Activated CD8-positive, alpha-beta T cell treated with anti-CD3 and anti-CD28 coated beads for 36 hours (primary cell): ENCODE results near the gene FLOT2. TPM values are rescaled to one million over a fixed set of nuclear protein-coding genes. Genes with fewer than 3 reads are reported as not detected.

Experiments used
- ATAC-seq: fragments of 200-7000 bp; cut with Tn5 transposase; one replicate; pipeline ENCODE4 v1.10.0; 2021; ENCODE audit warnings: mild to moderate bottlenecking, moderate library complexity
- CTCF ChIA-PET: fragments of 350-600 bp; sonication (Branson Sonifier 250); formaldehyde crosslinking; loops from one replicate; lab custom pipeline; 2021; ENCODE audit warnings: antibody characterized with exemption; lab: Charles Lee
- POLR2A ChIA-PET: fragments of 350-600 bp; sonication (Branson Sonifier 250); formaldehyde crosslinking; loops from one replicate; lab custom pipeline; 2021; ENCODE audit warnings: antibody characterized with exemption; lab: Charles Lee
- DNase-seq: peaks from one replicate; pipeline ENCODE4 v3.0.0-alpha.2; 2020
- H3K27ac Mint-ChIP-seq: one replicate; pipeline ENCODE4 v1.8.0; 2021; ENCODE audit warnings: mild to moderate bottlenecking, mixed read lengths
- H3K27me3 Mint-ChIP-seq: one replicate; pipeline ENCODE4 v1.8.0; 2021; ENCODE audit warnings: mixed read lengths
- H3K36me3 Mint-ChIP-seq: one replicate; pipeline ENCODE4 v1.8.0; 2021; ENCODE audit warnings: low read depth, mixed read lengths
- H3K4me1 Mint-ChIP-seq: one replicate; pipeline ENCODE4 v1.8.0; 2021; ENCODE audit warnings: low read depth, mixed read lengths
- H3K4me3 Mint-ChIP-seq: one replicate; pipeline ENCODE4 v1.8.0; 2021; ENCODE audit warnings: mild to moderate bottlenecking, moderate library complexity, mixed read lengths
- H3K9me3 Mint-ChIP-seq: one replicate; pipeline ENCODE4 v1.8.0; 2021; ENCODE audit warnings: mixed read lengths
- intact Hi-C: fragments of 100-400 bp; cut with micrococcal nuclease; formaldehyde crosslinking; loops from one replicate; pipeline ENCODE4 v1.10.0; 2022
- total RNA-seq, 2 experiments: library from RNA; stranded (reverse); gene quantifications; one replicate each; pipeline ENCODE4 v1.2.3, GENCODE V29; 2021
- TF ChIP-seq, protein P1 (sequence below): fragments of 200-600 bp; IDR thresholded peaks from one replicate; pipeline ENCODE4 v1.8.0; 2022; ENCODE audit warnings: antibody characterized with exemption, mild to moderate bottlenecking

The FLOT2 gene
- total RNA-seq = 10 to 100 TPM; 59.7 to 60.1 TPM

DNA sequence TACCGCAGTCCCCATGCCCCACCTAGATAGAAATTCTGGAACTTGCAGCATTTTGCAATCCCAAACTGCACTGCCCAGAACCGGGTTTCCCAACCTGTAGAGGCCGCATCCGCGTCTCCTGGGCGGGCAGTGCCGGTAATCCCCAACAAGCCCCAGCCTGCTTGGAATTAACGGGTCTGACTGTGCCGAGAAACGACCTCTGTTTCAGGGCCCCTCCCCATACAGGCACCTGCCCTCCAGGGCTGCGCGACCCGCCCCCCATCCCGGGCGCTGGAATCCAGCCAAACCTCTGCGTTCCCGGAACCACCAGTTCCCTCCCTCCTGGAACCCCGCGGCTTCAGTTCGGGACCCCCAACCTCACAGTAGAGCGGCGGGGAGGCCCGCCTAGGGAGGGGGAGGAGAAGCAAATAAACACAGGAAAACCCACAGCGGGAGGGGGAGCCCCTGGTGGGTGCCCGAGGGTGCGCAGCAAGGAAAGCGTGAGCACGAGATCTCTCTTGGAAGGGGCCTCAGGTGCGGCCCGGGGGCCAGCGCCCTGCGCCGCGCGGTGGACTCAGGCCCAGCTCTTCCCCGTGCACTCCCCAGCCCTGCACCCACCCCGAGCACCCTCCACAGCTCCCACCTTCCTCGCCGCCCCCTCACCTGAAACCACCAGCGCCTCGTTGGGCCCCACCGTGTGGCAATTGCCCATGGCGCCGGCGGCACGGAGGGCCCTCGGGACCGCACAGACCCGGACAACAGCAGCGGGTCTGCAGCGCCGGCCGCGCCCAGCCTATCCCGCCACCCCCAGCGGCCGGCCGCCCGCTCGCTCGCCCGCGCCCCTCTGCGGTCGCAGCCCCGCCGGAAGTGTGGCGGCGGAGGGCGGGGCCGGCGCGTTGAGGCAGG lies at the start of gene FLOT2:
TSS of gene FLOT2 (minus strand) at position 850 of the 885 bp plus-strand sequence. CDS start at position 691, 159 bp downstream.
- ATAC-seq (peak; percentile 66), DNase-seq (peak; percentile 83)
- TF ChIP-seq, protein P1, sequence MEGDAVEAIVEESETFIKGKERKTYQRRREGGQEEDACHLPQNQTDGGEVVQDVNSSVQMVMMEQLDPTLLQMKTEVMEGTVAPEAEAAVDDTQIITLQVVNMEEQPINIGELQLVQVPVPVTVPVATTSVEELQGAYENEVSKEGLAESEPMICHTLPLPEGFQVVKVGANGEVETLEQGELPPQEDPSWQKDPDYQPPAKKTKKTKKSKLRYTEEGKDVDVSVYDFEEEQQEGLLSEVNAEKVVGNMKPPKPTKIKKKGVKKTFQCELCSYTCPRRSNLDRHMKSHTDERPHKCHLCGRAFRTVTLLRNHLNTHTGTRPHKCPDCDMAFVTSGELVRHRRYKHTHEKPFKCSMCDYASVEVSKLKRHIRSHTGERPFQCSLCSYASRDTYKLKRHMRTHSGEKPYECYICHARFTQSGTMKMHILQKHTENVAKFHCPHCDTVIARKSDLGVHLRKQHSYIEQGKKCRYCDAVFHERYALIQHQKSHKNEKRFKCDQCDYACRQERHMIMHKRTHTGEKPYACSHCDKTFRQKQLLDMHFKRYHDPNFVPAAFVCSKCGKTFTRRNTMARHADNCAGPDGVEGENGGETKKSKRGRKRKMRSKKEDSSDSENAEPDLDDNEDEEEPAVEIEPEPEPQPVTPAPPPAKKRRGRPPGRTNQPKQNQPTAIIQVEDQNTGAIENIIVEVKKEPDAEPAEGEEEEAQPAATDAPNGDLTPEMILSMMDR = peak; percentile 38
- POLR2A ChIA-PET = interaction anchor here (0.9 to 2.2 kb wide), 12 partner anchors 10 to 177 kb away, joined by 3 to 12 read pairs (median 4); partner anchors contain the start of gene RPL23A
- Mint-ChIP-seq H3K36me3 (peaks cover 47% of the 10 kb centered on the region), H3K27me3 (no peaks in the 10 kb centered on the region), H3K9me3 (no peaks in the 10 kb centered on the region), H3K27ac (peak within 1 kb of the TSS; percentile 93), H3K4me1 (peaks cover 64% of the 10 kb centered on the region), H3K4me3 (peak within 1 kb of the TSS; percentile 94)
- intact Hi-C loops = no loop called here
- CTCF ChIA-PET = interaction anchor here (1.0 to 9.3 kb wide), 9 partner anchors 12 to 170 kb away, joined by 3 to 61 read pairs (median 5); partner anchors contain the start of gene TLCD1

DNA sequence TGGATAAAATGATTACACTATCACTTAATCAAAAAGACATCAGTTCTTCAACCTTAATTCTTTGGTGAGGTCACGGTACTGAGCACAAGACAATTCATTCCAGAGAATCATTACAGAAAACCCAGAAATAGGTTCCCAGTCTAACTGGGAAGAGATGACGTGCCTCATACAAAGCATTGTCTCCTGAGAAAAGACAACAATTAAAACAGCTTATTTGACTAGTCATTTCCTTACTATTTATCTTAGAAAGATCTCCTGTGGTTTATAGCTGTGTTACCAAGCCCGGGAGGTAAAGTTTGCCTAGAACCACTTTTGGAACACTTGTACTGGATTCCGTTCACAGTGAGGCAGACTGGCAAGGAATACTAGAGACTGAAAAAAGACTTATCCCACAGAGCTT lies 48.7 kb upstream of the FLOT2 start:
- Mint-ChIP-seq H3K9me3 (no peaks in the 10 kb centered on the region), H3K4me1 (peaks cover 64% of the 10 kb centered on the region), H3K36me3 (peaks cover 63% of the 10 kb centered on the region), H3K27ac (peak overlapping the region; percentile 84), H3K4me3 (peak overlapping the region; percentile 23), H3K27me3 (no peaks in the 10 kb centered on the region)
- intact Hi-C loops = loop anchor here (5.0 kb wide), 1 partner anchor 44 kb away; the partner anchor contains the start of gene DHRS13
- ATAC-seq (no peak), DNase-seq (no peak)
- ChIA-PET POLR2A (interaction anchor here (0.6 to 6.4 kb wide), 5 partner anchors 10 to 221 kb away, joined by 3 to 34 read pairs (median 4); partner anchors contain the start of gene TLCD1), CTCF (interaction anchor here (0.6 to 2.9 kb wide), 11 partner anchors 9 to 220 kb away, joined by 3 to 10 read pairs (median 4); partner anchors contain the start of gene TLCD1)
- TF ChIP-seq, protein P1 = no peak

- Mint-ChIP-seq H3K27ac (peak overlapping the region; percentile 84), H3K4me3 (no peak overlapping the region), H3K4me1 (peaks cover 75% of the 10 kb centered on the region), H3K27me3 (no peaks in the 10 kb centered on the region), H3K9me3 (no peaks in the 10 kb centered on the region), H3K36me3 (peaks cover 60% of the 10 kb centered on the region)
- DNase-seq (no peak), ATAC-seq (no peak)
- intact Hi-C loops = loop anchor here (5.0 kb wide), 1 partner anchor 43 kb away; the partner anchor contains the start of gene DHRS13
- ChIA-PET POLR2A (interaction anchor here (6.4 kb wide), 1 partner anchor 9 kb away, joined by 34 read pairs; no protein-coding TSS in a partner anchor), CTCF (interaction anchor here (0.9 to 3.2 kb wide), 12 partner anchors 8 to 218 kb away, joined by 3 to 18 read pairs (median 5); partner anchors contain the start of gene TLCD1)
- TF ChIP-seq, protein P1 = no peak
Observed at GRCh38 chr17:28944862-28945741, 47.6 kb upstream of the FLOT2 start.

GRCh38 chr17:28944343-28944742 lies 46.8 kb upstream of the FLOT2 start:
- Mint-ChIP-seq H3K4me1 (peaks cover 82% of the 10 kb centered on the region), H3K36me3 (peaks cover 58% of the 10 kb centered on the region), H3K9me3 (no peaks in the 10 kb centered on the region), H3K27ac (no peak overlapping the region), H3K4me3 (no peak overlapping the region), H3K27me3 (no peaks in the 10 kb centered on the region)
- CTCF ChIA-PET = interaction anchor here (0.9 to 3.2 kb wide), 8 partner anchors 9 to 218 kb away, joined by 3 to 18 read pairs (median 4); partner anchors contain the start of gene TLCD1
- POLR2A ChIA-PET = interaction anchor here (1.1 kb wide), 1 partner anchor 18 kb away, joined by 3 read pairs; no protein-coding TSS in a partner anchor
- ATAC-seq (no peak), DNase-seq (no peak)
- TF ChIP-seq, protein P1 = no peak
- intact Hi-C loops = no loop called here
